Heart right ventricle (tissue), 16 donors: ENCODE measurements around the gene BRD2. TPM values are rescaled to one million over a fixed set of nuclear protein-coding genes. Genes with fewer than 3 reads are reported as not detected.
"Not testable (repeated sequence)": the region's sequence is repeated elsewhere in the genome, so short reads cannot be mapped to it uniquely, and the experiment has no call there.

Source experiments
- ATAC-seq, 8 donors: fragments of 200-7000 bp; cut with Tn5 transposase; one replicate each; pipeline ENCODE4 v1.9.1; 2020; ENCODE audit warnings: mild to moderate bottlenecking in 8 of 8, moderate library complexity in 8 of 8, moderate number of reproducible peaks in 1 of 8
- DNase-seq, 2 donors: peaks; one replicate each; pipeline ENCODE4 v3.0.0-alpha.2; 2020
- H3K27ac ChIP-seq, 10 donors: fragments of 200-600 bp; sonication (generic) in 2 of 10; one replicate each; pipeline versions ENCODE4 v1.5.0 to v1.8.0; 2020 to 2022; ENCODE audit warnings: mild to moderate bottlenecking in 3 of 10
- H3K27me3 ChIP-seq, 7 donors: fragments of 200-600 bp; one replicate each; pipeline ENCODE4 v1.8.0; 2021 to 2022; ENCODE audit warnings: mild to moderate bottlenecking in 2 of 7
- H3K36me3 ChIP-seq, 9 donors: fragments of 200-600 bp; sonication (generic) in 1 of 9; one replicate each; pipeline versions ENCODE4 v1.5.0 to v1.8.0; 2020 to 2022; ENCODE audit warnings: mild to moderate bottlenecking in 2 of 9
- H3K4me1 ChIP-seq, 9 donors: fragments of 200-600 bp; sonication (generic) in 1 of 9; one replicate each; pipeline versions ENCODE4 v1.5.0 to v1.8.0; 2020 to 2022; ENCODE audit warnings: mild to moderate bottlenecking in 4 of 9
- H3K4me3 ChIP-seq, 10 donors: fragments of 200-600 bp; sonication (generic) in 2 of 10; one replicate each; pipeline versions ENCODE4 v1.5.0 to v1.8.0; 2020 to 2022; ENCODE audit warnings: mild to moderate bottlenecking in 7 of 10, moderate library complexity in 2 of 10
- H3K9me3 ChIP-seq, 11 donors: fragments of 200-600 bp in 10 of 11; sonication (generic) in 2 of 11; one replicate each; pipeline versions ENCODE4 v1.5.0 to v1.8.0; 2013 to 2022; ENCODE audit warnings: mild to moderate bottlenecking in 2 of 11, control low read depth in 1 of 11, moderate library complexity in 1 of 11
- WGBS, 2 donors: extraction: QIAGEN DNeasy Blood & Tissue Kit; methylation state at CpG; one replicate each; pipeline ENCODE4 v1.1.7; 2013; ENCODE audit warnings: inconsistent platforms in 1 of 2; 5-methylcytosine and 5-hydroxymethylcytosine counted together
- intact Hi-C, 10 donors: fragments of 100-400 bp; cut with DNase I; formaldehyde crosslinking; loops; one replicate each; pipeline versions ENCODE4 v1.11.1 to v1.14.2; 2022
- polyA plus RNA-seq, 2 donors: library from polyadenylated mRNA; stranded (reverse); fragments of 200-250 nt; gene quantifications; one replicate each; pipeline ENCODE4 v1.2.3, GENCODE V29; 2013
- total RNA-seq, 10 donors: library from RNA; stranded (reverse); fragmentation: NEBNext Ultra II Directional in 3 of 10; extraction: Animal tissue kit (Norgen Biotek cat#: 25700) in 3 of 10; gene quantifications; one replicate each; pipeline versions ENCODE4 v1.2.1 to v1.2.4, GENCODE V29; 2021 to 2023
- TF ChIP-seq, protein P1 (sequence below), 9 donors: fragments of 200-600 bp; sonication (generic) in 2 of 9; IDR thresholded peaks; one replicate each; pipeline versions ENCODE4 v1.5.0 to v1.8.0; 2021 to 2022; ENCODE audit warnings: antibody characterized with exemption in 9 of 9, mild to moderate bottlenecking in 5 of 9, moderate library complexity in 1 of 9
- donor health status: Arrhythmogenic right ventricular cardiomyopathy.
- donor health status: ischemic (EF 13 %, LVEDD 7.1; RV severe dilation, severe dysfunction).
- donor health status: healthy with polysubstance abuse.
- donor health status: DM: no; HTN: yes; CAD: no.
- donor health status: DM: no; HTN: no; CAD: no.
- donor health status: ischemic (EF 25% LVEDD 6.9; RV normal size, moderate dysfunction).
- donor health status: ischemic (EF 25% LVEDD 5.7; RV mildly dilated, moderate dysfunction).
- donor health status: healthy.
- donor health status: DM: yes; HTN: yes; CAD: no.
- donor health status: Ischemic cardiomyopathy.
- donor health status: ischemic (EF 35%, LVEDD 5.7; RV mildly dilated, moderate dysfunction).
- donor health status: nonischemic (EF 11% LVEDD 7.7; RV severe dilation, severe dysfunction).
- donor health status: DM: yes; HTN: yes; CAD: no.
- donor health status: PGD.
- donor health status: ischemic (EF 29% LVEDD 5.4; RV normal size, mild dysfunction).
- donor health status: nonischemic (EF 23%, LVEDD 6.1; RV moderate dilation, normal function).

Gene BRD2
- total and polyA plus RNA-seq, 12 donors: 49.3 to 97.0 (median 74.9) TPM

DNA sequence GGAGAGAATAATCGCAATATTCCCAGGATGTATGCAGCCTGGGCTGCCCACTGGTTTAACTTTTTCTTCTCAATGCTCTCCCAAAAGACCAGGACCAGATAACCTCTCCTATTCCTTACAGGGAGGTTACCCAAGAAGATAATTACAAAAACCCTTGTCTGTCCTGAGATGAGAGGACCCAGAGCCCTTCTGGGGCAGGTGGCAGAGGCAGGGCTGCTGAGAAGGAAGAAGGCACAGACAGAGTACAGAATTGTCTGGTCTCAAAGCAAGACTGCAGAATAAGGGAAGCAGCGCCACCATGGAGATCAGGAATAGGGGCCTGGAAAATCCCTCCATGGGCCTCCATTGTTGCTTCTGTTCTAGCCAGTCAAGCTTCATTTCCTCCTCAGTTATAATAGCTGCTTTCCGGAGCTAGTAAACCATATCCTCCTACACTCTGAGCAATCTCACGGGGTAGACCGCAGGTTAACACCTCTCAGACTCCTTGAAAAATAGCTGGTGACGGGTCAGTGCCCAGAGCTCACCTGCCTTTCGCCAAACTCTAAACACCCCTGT lies 27.1 kb upstream of the BRD2 start:
- peak; percentile 14 to 79 (median 48) for ATAC-seq
- intact Hi-C loops: loop anchor here in 1 of 10 donors (1.0 kb wide), 1 partner anchor 11 kb away; no protein-coding TSS in a partner anchor
- H3K9me3 ChIP-seq: peaks cover 0 to 6% (median 0%) of the 10 kb centered on the region in 11 donors
- TF ChIP-seq, protein P1, sequence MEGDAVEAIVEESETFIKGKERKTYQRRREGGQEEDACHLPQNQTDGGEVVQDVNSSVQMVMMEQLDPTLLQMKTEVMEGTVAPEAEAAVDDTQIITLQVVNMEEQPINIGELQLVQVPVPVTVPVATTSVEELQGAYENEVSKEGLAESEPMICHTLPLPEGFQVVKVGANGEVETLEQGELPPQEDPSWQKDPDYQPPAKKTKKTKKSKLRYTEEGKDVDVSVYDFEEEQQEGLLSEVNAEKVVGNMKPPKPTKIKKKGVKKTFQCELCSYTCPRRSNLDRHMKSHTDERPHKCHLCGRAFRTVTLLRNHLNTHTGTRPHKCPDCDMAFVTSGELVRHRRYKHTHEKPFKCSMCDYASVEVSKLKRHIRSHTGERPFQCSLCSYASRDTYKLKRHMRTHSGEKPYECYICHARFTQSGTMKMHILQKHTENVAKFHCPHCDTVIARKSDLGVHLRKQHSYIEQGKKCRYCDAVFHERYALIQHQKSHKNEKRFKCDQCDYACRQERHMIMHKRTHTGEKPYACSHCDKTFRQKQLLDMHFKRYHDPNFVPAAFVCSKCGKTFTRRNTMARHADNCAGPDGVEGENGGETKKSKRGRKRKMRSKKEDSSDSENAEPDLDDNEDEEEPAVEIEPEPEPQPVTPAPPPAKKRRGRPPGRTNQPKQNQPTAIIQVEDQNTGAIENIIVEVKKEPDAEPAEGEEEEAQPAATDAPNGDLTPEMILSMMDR (IDR thresholded peaks at IDR 0.05): no peak
- H3K36me3 ChIP-seq: peaks cover 0 to 21% (median 0%) of the 10 kb centered on the region in 9 donors
- no peak for DNase-seq
- H3K4me3 ChIP-seq: peak overlapping the region in 6 of 10 donors; percentile 39 to 62 (median 57)
- H3K4me1 ChIP-seq: peaks cover 0 to 89% (median 15%) of the 10 kb centered on the region in 9 donors
- WGBS, 2 donors: 56 to 59% methylated on average over 7 of the region's 7 CpGs
- H3K27me3 ChIP-seq: no peaks in the 10 kb centered on the region
- peak overlapping the region; percentile 71 to 95 (median 84) for H3K27ac ChIP-seq

DNA sequence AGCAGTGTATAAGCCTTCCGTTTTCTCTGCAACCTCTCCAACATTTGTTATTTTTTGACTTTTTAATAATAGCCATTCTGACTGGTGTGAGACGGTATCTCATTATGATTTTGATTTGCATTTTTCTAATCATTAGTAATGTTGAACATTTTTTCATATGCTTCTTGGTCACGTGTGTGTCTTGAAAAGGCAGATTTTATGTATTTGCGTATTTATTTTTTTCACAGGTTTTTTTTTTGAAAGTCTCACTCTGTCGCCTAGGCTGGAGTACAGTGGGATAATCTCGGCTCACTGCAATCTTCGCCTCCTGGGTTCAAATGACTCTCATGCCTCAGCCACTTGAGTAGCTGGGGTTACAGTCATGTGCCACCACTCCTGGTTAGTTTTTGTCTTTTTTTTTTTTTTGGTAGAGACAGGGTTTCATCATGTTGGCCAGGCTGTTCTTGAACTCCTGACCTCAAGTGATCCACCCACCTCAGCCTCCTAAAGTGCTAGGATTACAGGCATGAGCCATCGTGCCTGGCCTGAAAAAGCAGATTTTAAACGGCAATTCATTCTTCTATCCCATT lies 25.8 kb upstream of the BRD2 start:
- H3K4me3 ChIP-seq, H3K9me3 ChIP-seq, ATAC-seq, DNase-seq, H3K27me3 ChIP-seq, intact Hi-C loops: not testable (repeated sequence)
- Histone ChIP-seq H3K27ac (peak overlapping the region in 3 of 10 donors; percentile 32 to 95 (median 44)), H3K36me3 (peaks cover 0 to 11% (median 0%) of the 10 kb centered on the region in 9 donors), H3K4me1 (peaks cover 0 to 87% (median 15%) of the 10 kb centered on the region in 9 donors)
- WGBS, 2 donors: 86 to 90% methylated on average over 9 of the region's 9 CpGs

DNA sequence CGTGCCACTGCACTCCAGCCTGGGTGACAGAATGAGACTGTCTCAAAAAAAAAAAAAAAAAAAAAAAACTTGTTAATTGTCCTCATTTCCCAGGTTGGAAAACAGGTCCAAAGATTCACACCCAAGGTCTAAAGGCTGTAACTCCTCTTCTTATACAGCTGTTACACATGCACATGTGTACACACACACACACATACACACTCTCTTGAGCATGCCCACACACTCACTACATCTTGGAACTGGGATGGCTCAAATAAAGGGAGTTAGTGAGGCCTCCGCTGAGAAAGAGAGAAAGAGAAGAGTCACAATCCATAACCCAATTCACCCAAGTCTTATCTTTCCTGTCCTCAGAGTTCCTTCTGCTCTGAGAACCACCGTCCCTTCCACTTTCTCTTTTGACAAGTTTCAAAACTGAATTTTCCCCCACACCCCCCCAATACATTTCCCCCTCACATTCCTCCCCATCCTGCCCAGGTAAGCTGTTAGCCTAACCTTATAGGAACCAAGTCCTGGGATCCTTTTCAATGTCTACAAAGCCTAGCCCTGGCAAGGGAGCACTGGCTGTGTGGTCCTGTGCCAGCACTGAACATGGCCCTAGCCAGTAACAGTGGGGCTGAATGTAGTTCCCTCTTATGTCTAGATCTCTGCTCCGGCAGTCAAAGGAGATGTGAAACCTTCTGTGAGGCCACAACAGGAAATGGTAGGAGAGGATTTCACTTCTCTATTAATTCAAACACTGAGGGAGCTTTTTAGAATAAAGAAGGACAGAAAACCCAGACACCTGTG lies 24.3 kb upstream of the BRD2 start:
- H3K27ac ChIP-seq: peak overlapping the region in 4 of 10 donors; percentile 17 to 95 (median 38)
- intact Hi-C loops: no loop called here
- no peak for DNase-seq
- peak overlapping the region in 1 of 10 donors; percentile 36 for H3K4me3 ChIP-seq
- peaks cover 0 to 6% (median 0%) of the 10 kb centered on the region in 9 donors for H3K36me3 ChIP-seq
- 70 to 77% methylated on average over 4 of the region's 4 CpGs for WGBS, 2 donors
- peaks cover 0 to 86% (median 15%) of the 10 kb centered on the region in 9 donors for H3K4me1 ChIP-seq
- peak in 6 of 8 donors; percentile 30 to 56 (median 43) for ATAC-seq
- H3K9me3 ChIP-seq: peaks cover 0 to 10% (median 0%) of the 10 kb centered on the region in 11 donors
- H3K27me3 ChIP-seq: no peaks in the 10 kb centered on the region
- TF ChIP-seq, protein P1 (IDR thresholded peaks at IDR 0.05): no peak

DNA sequence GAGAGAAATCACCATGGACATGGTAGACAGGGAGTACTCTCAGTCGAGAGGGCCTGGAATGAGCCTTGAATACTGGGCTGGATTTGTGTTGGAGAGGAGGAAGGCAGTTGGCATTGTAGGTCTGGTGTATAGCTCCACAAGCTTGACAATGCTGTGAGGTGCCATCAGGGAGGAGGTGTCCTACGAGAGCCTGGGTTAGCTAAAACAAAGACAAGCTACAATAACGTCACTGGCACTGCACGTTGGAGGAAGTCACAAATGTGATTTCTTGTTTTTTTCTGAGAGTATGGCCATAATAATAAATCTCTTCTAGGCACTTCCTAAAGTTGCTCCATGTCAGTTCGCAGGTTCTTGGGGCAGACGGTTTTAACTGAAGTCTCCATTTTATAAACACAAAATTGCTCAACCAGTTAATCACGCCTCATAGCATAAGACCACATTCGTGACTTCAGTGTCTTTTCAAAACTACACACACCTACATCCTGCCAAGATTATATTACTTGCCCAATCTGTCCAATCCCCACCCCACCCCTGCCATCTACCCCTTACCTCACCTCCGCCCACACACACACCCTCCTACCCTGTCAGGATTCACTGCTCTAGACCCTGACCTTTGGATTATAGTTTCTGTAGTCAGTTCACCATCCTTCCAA lies 23.2 kb upstream of the BRD2 start:
- 84% methylated on average over 9 of the region's 9 CpGs for WGBS, 2 donors

More for the DNA sequence above, 23.2 kb upstream of the BRD2 start:
- TF ChIP-seq, protein P1 (IDR thresholded peaks at IDR 0.05): no peak
- peaks cover 0 to 17% (median 0%) of the 10 kb centered on the region in 9 donors for H3K36me3 ChIP-seq
- H3K27me3 ChIP-seq: no peaks in the 10 kb centered on the region
- H3K27ac ChIP-seq: peak overlapping the region in 3 of 10 donors; percentile 16 to 95 (median 25)
- peaks cover 0 to 10% (median 0%) of the 10 kb centered on the region in 11 donors for H3K9me3 ChIP-seq
- H3K4me3 ChIP-seq: no peak overlapping the region
- H3K4me1 ChIP-seq: peaks cover 0 to 91% (median 14%) of the 10 kb centered on the region in 9 donors
- intact Hi-C loops: no loop called here
- ATAC-seq (no peak), DNase-seq (no peak)
